KBM-7 (cell line): ENCODE results near the gene SH3BP5L.
"Not testable (repeated sequence)": the region's sequence is repeated elsewhere in the genome, so short reads cannot be mapped to it uniquely, and the experiment has no call there.

ENCODE experiments used
- DNase-seq: peaks from one replicate; pipeline ENCODE4 v3.0.0-alpha.2; 2015
- in situ Hi-C: fragments of 300-500 bp; cut with MboI; formaldehyde crosslinking; loops from 2 replicates; pipeline ENCODE4 v1.14.3; 2020; ENCODE audit warnings: low sequenced_read_pairs, low pct_unique_long_range_greater_than_20kb, mixed read lengths

SH3BP5L gene

DNA sequence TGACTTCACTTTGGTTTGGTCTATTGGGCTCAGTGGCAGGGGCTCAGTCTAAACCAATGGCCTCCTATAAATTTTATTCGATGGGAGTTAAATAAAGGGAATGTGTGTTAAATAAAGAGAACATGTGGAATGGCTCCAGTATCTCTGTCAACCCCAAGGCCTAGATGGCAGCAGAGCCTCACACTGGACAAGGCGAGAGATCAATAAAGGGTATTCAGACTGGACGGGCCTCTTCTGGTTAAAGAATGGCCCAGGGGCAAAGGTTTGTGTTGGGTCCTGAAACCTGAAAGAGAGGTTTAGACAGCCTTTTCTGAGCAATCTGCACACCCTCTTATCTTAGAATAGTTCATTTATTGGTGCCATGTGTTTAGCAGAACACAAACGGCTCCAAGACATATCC lies 34.7 kb downstream of the SH3BP5L start:
- in situ Hi-C loops, result no loop called here
- no peak for DNase-seq

DNA sequence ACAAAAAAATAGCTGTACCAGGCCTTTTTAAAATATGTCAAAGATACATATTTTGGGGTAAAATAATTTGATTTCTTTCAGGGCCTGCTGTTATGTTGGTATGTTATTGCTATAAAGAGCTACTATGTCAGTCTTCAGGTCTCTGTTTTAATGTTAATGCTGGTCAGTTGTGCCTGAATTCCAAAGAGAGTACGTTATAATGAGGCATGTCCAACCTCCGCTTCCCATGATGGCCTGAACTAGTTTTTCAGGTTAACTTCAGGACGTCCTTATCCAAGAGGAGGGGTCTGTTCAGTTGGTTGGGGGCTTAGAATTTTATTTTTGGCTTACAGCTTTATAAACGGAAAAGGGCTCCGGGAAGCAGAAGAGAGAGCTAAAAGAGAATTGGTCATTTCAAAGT lies 35.3 kb downstream of the SH3BP5L start:
- in situ Hi-C loops, result no loop called here
- DNase-seq, result no peak

- DNase-seq, in situ Hi-C loops: not testable (repeated sequence)
Measured at GRCh38 chr1:248789337-248789736, 36.4 kb downstream of the SH3BP5L start.

- in situ Hi-C loops, result no loop called here
- no peak for DNase-seq
Measured at GRCh38 chr1:248788327-248788726, 37.4 kb downstream of the SH3BP5L start.

- in situ Hi-C loops, result no loop called here
- DNase-seq, result no peak
Measured at GRCh38 chr1:248787430-248787829, 38.3 kb downstream of the SH3BP5L start.

DNA sequence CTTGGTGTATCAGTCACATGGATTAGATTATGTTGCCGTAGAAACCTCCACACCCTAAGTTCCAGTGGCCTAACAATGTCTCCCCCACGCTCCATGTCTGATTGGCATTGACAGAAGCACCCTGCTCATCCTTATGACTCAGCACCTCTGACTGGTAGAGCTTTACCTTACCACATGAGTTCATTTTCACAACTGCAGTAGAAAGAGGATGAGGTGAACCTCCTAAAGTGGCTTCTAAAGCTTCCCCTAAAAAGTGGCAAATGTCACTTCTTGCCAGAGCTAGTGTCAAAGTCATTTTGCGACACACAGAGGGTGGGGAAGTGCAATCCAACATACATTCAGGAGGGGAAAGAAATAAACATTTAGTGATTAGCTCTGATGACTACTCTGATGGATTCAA lies 39.6 kb downstream of the SH3BP5L start:
- in situ Hi-C loops, result no loop called here
- DNase-seq, result no peak

DNA sequence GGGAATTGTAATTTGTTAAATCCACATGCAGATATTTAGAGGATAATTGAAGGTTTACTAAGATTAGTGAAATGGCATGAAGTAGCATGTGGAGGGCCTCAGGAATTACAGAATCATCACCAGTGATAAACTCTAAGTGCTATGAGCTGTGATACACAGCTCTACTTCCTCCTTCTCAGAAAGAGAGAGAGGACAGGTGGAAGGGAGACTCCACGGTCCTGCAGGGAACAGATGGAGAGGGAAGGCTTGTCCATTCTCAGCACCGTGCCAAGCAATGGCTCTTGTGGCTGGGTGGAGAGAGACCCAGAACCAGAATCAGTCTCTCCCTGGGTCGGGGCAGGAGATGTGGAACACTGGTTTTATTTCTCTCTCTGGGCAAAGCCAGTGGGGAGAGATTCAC lies 42.3 kb downstream of the SH3BP5L start:
- in situ Hi-C loops, result no loop called here
- no peak for DNase-seq

- in situ Hi-C loops, result no loop called here
- no peak for DNase-seq
Measured at GRCh38 chr1:248782416-248783141, 43.1 kb downstream of the SH3BP5L start.

- DNase-seq, result no peak
- in situ Hi-C loops, result no loop called here
Measured at GRCh38 chr1:248779350-248779749, 46.4 kb downstream of the SH3BP5L start.

GRCh38 chr1:248778906-248779305 lies 46.8 kb downstream of the SH3BP5L start:
- no peak for DNase-seq
- in situ Hi-C loops, result no loop called here

DNA sequence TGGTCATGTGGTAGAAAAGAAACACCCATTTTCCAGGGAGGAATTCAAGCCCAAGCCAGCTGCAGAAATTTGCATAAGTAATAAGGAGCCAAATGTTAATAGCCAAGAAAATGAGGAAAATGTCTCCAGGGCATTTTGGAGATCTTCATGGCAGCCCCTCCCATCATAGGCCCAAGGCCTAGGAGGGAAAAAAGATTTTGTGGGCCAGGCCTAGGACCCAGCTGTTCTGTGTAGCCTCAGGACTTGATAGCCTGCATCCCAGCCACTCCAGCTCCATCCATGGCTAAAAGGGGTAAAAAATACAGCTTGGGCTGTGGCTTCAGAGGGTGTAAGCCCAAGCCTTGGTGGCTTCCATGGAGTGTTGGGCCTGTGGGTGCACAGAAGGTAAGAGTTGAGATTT lies 48.7 kb downstream of the SH3BP5L start:
- no peak for DNase-seq
- in situ Hi-C loops, result no loop called here

- in situ Hi-C loops, result no loop called here
- DNase-seq, result no peak
Measured at GRCh38 chr1:248775441-248775840, 50.3 kb downstream of the SH3BP5L start.
